Measurements from ENCODE around the gene THSD4. TPM values are rescaled to one million over a fixed set of nuclear protein-coding genes. Genes with fewer than 3 reads are reported as not detected.

THSD4 gene
- total RNA-seq, 4 donors from 2014 or later: 16.6 to 25.3 (median 24.1) TPM

GRCh38 chr15:71734709-71735384 is 619.6 kb downstream of the THSD4 start:
- H3K27ac ChIP-seq: no peak overlapping the region
- no peak for DNase-seq (ENCODE audit: low spot score in 2 of 2)
- no peaks in the 10 kb centered on the region for H3K9me3 ChIP-seq
- H3K4me3 ChIP-seq: no peak overlapping the region
- no peaks in the 10 kb centered on the region for H3K27me3 ChIP-seq
- peaks cover 5% of the 10 kb centered on the region for H3K4me1 ChIP-seq
- TF ChIP-seq EP300 (IDR thresholded peaks at IDR 0.05) (no peak), POLR2A (IDR thresholded peaks at IDR 0.05) (no peak), CTCF (IDR thresholded peaks at IDR 0.05) (no peak), POLR2AphosphoS5 (IDR thresholded peaks at IDR 0.05) (no peak)
- WGBS: 94% methylated on average over 4 of the region's 4 CpGs
- no peaks in the 10 kb centered on the region for H3K36me3 ChIP-seq

- H3K36me3 ChIP-seq: no peaks in the 10 kb centered on the region
- peaks cover 2% of the 10 kb centered on the region for H3K4me1 ChIP-seq
- no peak overlapping the region for H3K27ac ChIP-seq
- DNase-seq (ENCODE audit: low spot score in 2 of 2): no peak
- H3K27me3 ChIP-seq: no peaks in the 10 kb centered on the region
- H3K4me3 ChIP-seq: no peak overlapping the region
- WGBS: 96% methylated on average over 2 of the region's 2 CpGs
- H3K9me3 ChIP-seq: no peaks in the 10 kb centered on the region
- TF ChIP-seq POLR2A (IDR thresholded peaks at IDR 0.05) (no peak), EP300 (IDR thresholded peaks at IDR 0.05) (no peak), POLR2AphosphoS5 (IDR thresholded peaks at IDR 0.05) (no peak), CTCF (IDR thresholded peaks at IDR 0.05) (no peak)
Observed at GRCh38 chr15:71735385-71735757, 620.1 kb downstream of the THSD4 start.

GRCh38 chr15:71736286-71736947 is 621.1 kb downstream of the THSD4 start:
- 86% methylated on average over 6 of the region's 6 CpGs for WGBS
- no peak for DNase-seq (ENCODE audit: low spot score in 2 of 2)
- Histone ChIP-seq H3K27me3 (no peaks in the 10 kb centered on the region), H3K27ac (no peak overlapping the region), H3K36me3 (no peaks in the 10 kb centered on the region), H3K4me1 (no peaks in the 10 kb centered on the region), H3K4me3 (no peak overlapping the region), H3K9me3 (no peaks in the 10 kb centered on the region)
- no peak for TF ChIP-seq POLR2A (IDR thresholded peaks at IDR 0.05)
- no peak for TF ChIP-seq CTCF (IDR thresholded peaks at IDR 0.05)
- TF ChIP-seq POLR2AphosphoS5 (IDR thresholded peaks at IDR 0.05): no peak
- TF ChIP-seq EP300 (IDR thresholded peaks at IDR 0.05): no peak

GRCh38 chr15:71737761-71738160 is 622.5 kb downstream of the THSD4 start:
- Histone ChIP-seq H3K27ac (no peak overlapping the region), H3K36me3 (no peaks in the 10 kb centered on the region), H3K4me1 (no peaks in the 10 kb centered on the region), H3K4me3 (no peak overlapping the region), H3K27me3 (no peaks in the 10 kb centered on the region), H3K9me3 (no peaks in the 10 kb centered on the region)
- no peak for DNase-seq (ENCODE audit: low spot score in 2 of 2)
- TF ChIP-seq EP300 (IDR thresholded peaks at IDR 0.05) (no peak), POLR2A (IDR thresholded peaks at IDR 0.05) (no peak), POLR2AphosphoS5 (IDR thresholded peaks at IDR 0.05) (no peak), CTCF (IDR thresholded peaks at IDR 0.05) (no peak)
- 94% methylated on average over 11 of the region's 16 CpGs for WGBS

GRCh38 chr15:71739355-71739754 is 624.1 kb downstream of the THSD4 start:
- WGBS: 78% methylated on average over 1 of the region's 1 CpG
- TF ChIP-seq EP300 (IDR thresholded peaks at IDR 0.05): no peak
- TF ChIP-seq CTCF (IDR thresholded peaks at IDR 0.05): no peak
- TF ChIP-seq POLR2AphosphoS5 (IDR thresholded peaks at IDR 0.05): no peak
- no peak for TF ChIP-seq POLR2A (IDR thresholded peaks at IDR 0.05)

More at GRCh38 chr15:71739355-71739754, 624.1 kb downstream of the THSD4 start:
- Histone ChIP-seq H3K9me3 (no peaks in the 10 kb centered on the region), H3K4me1 (no peaks in the 10 kb centered on the region), H3K27ac (no peak overlapping the region), H3K27me3 (no peaks in the 10 kb centered on the region), H3K36me3 (no peaks in the 10 kb centered on the region), H3K4me3 (no peak overlapping the region)
- DNase-seq (ENCODE audit: low spot score in 2 of 2): no peak

All from suprapubic skin (tissue), 4 donors.